Progenitor cell of endocrine pancreas (in vitro differentiated cells): ENCODE results near the gene GABBR2. TPM values are rescaled to one million over a fixed set of nuclear protein-coding genes. Genes with fewer than 3 reads are reported as not detected.

Experiments
- DNase-seq: peaks from one replicate; pipeline ENCODE4 v3.0.0; 2021; ENCODE audit warnings: low spot score; ENCODE audit not compliant: unreplicated experiment
- H3K27ac Mint-ChIP-seq: 2 replicates; pipeline ENCODE4 v1.8.0; 2021; ENCODE audit warnings: mild to moderate bottlenecking, moderate library complexity, mixed read lengths
- H3K27me3 Mint-ChIP-seq: 2 replicates; pipeline ENCODE4 v1.8.0; 2021; ENCODE audit warnings: mixed read lengths
- H3K36me3 Mint-ChIP-seq: 2 replicates; pipeline ENCODE4 v1.8.0; 2022; ENCODE audit warnings: mixed read lengths; ENCODE audit not compliant: insufficient read depth
- H3K4me1 Mint-ChIP-seq: 2 replicates; pipeline ENCODE4 v1.8.0; 2021; ENCODE audit warnings: low read depth, mixed read lengths
- H3K4me3 Mint-ChIP-seq: 2 replicates; pipeline ENCODE4 v1.8.0; 2021; ENCODE audit warnings: low read depth, mild to moderate bottlenecking, moderate library complexity, mixed read lengths
- H3K9me3 Mint-ChIP-seq: 2 replicates; pipeline ENCODE4 v1.8.0; 2021; ENCODE audit warnings: low read depth, mixed read lengths
- total RNA-seq: library from RNA; stranded (reverse); gene quantifications from 2 replicates; pipeline ENCODE4 v1.2.1, GENCODE V29; 2021
- TF ChIP-seq, protein P1 (sequence below): fragments of 200-600 bp; sonication (generic); IDR thresholded peaks from one replicate; pipeline ENCODE4 v1.5.0; 2021; ENCODE audit warnings: antibody characterized with exemption, mild to moderate bottlenecking; ENCODE audit not compliant: unreplicated experiment

Gene GABBR2
- total RNA-seq, 1 donor from 2014 or later: 0.84 TPM

GRCh38 chr9:98708103-98708932, 417 bp downstream of the GABBR2 start:
- H3K27me3 Mint-ChIP-seq: peaks cover 75% of the 10 kb centered on the region
- TF ChIP-seq, protein P1, sequence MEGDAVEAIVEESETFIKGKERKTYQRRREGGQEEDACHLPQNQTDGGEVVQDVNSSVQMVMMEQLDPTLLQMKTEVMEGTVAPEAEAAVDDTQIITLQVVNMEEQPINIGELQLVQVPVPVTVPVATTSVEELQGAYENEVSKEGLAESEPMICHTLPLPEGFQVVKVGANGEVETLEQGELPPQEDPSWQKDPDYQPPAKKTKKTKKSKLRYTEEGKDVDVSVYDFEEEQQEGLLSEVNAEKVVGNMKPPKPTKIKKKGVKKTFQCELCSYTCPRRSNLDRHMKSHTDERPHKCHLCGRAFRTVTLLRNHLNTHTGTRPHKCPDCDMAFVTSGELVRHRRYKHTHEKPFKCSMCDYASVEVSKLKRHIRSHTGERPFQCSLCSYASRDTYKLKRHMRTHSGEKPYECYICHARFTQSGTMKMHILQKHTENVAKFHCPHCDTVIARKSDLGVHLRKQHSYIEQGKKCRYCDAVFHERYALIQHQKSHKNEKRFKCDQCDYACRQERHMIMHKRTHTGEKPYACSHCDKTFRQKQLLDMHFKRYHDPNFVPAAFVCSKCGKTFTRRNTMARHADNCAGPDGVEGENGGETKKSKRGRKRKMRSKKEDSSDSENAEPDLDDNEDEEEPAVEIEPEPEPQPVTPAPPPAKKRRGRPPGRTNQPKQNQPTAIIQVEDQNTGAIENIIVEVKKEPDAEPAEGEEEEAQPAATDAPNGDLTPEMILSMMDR: no peak
- no peaks in the 10 kb centered on the region for H3K9me3 Mint-ChIP-seq
- no peak overlapping the region for H3K27ac Mint-ChIP-seq
- H3K4me3 Mint-ChIP-seq: peak overlapping the region; percentile 61
- peaks cover 2% of the 10 kb centered on the region for H3K4me1 Mint-ChIP-seq
- H3K36me3 Mint-ChIP-seq: no peaks in the 10 kb centered on the region
- DNase-seq: no peak

DNA sequence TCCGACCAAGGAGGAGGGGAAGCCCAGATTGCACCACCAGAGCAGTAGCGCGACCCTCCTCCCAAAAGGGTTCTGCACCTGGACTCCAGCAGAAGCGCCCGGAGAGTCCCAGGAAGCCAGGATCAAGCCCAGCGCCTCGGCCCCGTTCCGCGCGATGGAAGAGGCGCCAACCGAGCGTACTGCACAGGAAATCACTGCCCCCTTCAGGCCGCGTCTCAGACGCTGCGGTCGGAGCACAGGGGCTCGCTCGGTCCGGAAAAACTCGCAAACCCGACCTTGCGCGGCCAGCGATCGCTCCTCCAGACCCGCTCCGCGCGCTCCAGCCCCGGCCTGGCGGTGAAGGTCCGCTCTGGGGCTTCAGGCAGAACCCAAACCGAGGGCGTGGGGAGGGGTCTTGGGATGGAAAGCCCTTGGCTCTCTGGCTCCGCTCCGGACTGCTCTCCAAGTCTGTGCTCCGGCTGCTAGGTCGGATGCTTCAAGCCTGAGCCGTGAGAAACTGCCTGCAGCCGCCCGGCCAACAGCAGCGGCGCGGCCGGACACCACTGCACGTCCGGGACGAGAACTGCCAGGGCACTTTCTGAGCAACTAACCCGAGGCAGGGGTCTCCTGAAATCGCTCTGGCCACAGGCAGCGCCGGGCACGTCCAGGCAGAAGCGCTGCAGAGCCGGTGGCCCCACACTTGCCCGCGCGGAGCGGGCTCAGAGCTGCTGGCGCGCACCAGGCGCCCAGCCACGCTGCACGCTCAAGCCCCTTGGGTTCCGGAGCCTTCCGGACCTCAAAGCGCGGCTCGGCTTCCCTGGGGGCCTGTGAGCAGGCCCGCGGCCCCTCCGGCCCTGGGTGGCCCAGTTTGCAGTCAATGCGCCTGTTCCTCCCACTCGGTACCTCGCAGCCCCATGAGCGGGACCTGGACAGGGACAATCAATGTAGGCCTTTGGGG, 1.3 kb downstream of the GABBR2 start:
- Mint-ChIP-seq H3K4me1 (peaks cover 2% of the 10 kb centered on the region), H3K4me3 (peak overlapping the region; percentile 31), H3K27ac (no peak overlapping the region), H3K36me3 (no peaks in the 10 kb centered on the region), H3K9me3 (no peaks in the 10 kb centered on the region), H3K27me3 (peaks cover 78% of the 10 kb centered on the region)
- DNase-seq: peak; percentile 69
- TF ChIP-seq, protein P1: peak; percentile 77

DNA sequence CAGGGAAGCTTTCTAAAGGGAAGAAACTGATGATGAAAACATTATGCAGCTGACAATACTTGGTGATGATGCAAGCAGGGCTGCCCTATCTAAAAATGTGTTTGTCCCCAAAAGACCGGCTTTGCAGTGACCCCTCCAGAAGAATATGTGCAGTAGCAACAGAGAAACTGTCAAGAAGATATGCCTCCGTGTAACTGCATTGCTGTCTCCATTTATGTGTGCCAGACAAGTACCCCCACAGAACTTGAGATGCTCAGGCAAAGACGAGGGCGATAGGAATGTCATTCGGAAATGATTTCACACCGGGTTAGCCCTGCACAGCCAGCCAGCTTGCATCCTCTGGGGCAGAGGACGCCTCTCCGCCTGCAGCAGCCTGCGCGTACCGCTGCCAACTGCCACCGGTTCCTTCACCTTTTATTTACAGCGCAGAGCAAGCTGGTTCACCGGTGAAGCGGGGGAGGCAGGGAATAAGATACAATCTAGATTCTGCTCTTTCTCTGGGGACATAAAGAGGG, 2.0 kb downstream of the GABBR2 start:
- H3K9me3 Mint-ChIP-seq: no peaks in the 10 kb centered on the region
- H3K27ac Mint-ChIP-seq: no peak overlapping the region
- peaks cover 2% of the 10 kb centered on the region for H3K4me1 Mint-ChIP-seq
- no peak for DNase-seq
- H3K27me3 Mint-ChIP-seq: peaks cover 75% of the 10 kb centered on the region
- TF ChIP-seq, protein P1: no peak
- peak overlapping the region; percentile 31 for H3K4me3 Mint-ChIP-seq
- H3K36me3 Mint-ChIP-seq: no peaks in the 10 kb centered on the region

DNA sequence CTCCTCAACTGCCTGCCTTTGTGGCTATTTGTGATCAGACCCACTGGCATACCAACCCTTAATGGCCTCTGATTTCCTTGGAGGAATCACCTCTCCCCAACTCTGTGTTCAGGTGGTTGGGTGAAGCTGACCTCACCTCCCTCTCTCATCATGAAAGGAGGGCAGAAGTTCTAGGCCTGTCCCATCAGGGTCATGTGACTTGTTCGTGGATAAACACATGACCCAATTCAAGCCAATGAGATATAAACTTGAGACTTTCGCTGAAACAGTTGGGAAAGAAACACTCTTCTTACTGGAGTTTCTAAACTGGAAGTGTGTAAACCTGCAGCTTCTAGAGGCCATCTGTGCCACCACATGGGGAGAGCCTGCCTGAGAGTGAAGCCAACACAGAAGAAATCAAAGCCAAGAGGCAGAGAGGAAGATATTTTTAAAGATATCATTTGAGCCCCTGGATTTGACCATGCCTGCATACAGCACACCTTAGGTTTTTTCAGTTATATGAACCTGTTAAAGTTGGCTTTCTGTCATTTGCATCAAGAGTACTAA, 5.8 kb downstream of the GABBR2 start:
- H3K9me3 Mint-ChIP-seq: no peaks in the 10 kb centered on the region
- peaks cover 5% of the 10 kb centered on the region for H3K4me1 Mint-ChIP-seq
- no peak for DNase-seq
- peaks cover 59% of the 10 kb centered on the region for H3K27me3 Mint-ChIP-seq
- H3K27ac Mint-ChIP-seq: peak overlapping the region; percentile 29
- H3K4me3 Mint-ChIP-seq: no peak overlapping the region
- no peaks in the 10 kb centered on the region for H3K36me3 Mint-ChIP-seq
- TF ChIP-seq, protein P1: no peak

- Mint-ChIP-seq H3K9me3 (no peaks in the 10 kb centered on the region), H3K27ac (peak overlapping the region; percentile 29), H3K36me3 (no peaks in the 10 kb centered on the region), H3K4me1 (peaks cover 5% of the 10 kb centered on the region), H3K27me3 (peaks cover 56% of the 10 kb centered on the region), H3K4me3 (no peak overlapping the region)
- TF ChIP-seq, protein P1: no peak
- no peak for DNase-seq
Observed at GRCh38 chr9:98702340-98702739, 6.4 kb downstream of the GABBR2 start.
